Gastrocnemius medialis (tissue), 4 donors: ENCODE results near the gene BICD1.

Source experiments
- POLR2A ChIP-seq, 2 donors: fragments of 450-650 bp; IDR thresholded peaks; one replicate each; pipeline ENCODE4 v1.6.1; 2017; ENCODE audit warnings: antibody characterized with exemption in 2 of 2, mild to moderate bottlenecking in 2 of 2, moderate library complexity in 2 of 2
- TF ChIP-seq, protein P1 (sequence below), 5 experiments: fragments of 450-650 bp in 3 of 5; fragments of 200-600 bp in 2 of 5; sonication (generic) in 2 of 5; IDR thresholded peaks in 4 of 5; conservative IDR thresholded peaks in 1 of 5; 1 replicate in 4 of 5; 2 replicates in 1 of 5; pipeline ENCODE4 v1.5.1; 2016 to 2019; ENCODE audit warnings: antibody characterized with exemption in 5 of 5, mild to moderate bottlenecking in 3 of 5, moderate library complexity in 3 of 5

DNA sequence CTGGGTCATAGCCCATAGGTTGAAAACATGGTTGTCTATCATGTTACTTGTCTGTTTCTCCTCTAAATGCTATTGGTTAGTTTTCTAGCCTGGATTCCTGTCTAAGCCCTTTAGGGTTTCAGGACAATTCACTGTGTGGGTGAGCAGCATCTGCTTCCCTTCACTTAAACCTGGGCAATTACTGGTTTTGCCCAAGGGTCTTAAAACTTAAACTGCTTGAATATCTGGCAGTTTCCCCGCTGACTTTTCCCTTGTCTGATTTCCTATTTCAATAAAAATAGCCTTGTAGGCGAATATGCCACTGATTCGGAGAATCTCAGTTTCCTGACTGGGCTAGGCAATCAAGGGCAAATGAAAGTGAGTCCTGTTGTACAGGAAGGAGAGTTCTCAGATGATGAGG is 154.0 kb downstream of the BICD1 start:
- TF ChIP-seq, protein P1, sequence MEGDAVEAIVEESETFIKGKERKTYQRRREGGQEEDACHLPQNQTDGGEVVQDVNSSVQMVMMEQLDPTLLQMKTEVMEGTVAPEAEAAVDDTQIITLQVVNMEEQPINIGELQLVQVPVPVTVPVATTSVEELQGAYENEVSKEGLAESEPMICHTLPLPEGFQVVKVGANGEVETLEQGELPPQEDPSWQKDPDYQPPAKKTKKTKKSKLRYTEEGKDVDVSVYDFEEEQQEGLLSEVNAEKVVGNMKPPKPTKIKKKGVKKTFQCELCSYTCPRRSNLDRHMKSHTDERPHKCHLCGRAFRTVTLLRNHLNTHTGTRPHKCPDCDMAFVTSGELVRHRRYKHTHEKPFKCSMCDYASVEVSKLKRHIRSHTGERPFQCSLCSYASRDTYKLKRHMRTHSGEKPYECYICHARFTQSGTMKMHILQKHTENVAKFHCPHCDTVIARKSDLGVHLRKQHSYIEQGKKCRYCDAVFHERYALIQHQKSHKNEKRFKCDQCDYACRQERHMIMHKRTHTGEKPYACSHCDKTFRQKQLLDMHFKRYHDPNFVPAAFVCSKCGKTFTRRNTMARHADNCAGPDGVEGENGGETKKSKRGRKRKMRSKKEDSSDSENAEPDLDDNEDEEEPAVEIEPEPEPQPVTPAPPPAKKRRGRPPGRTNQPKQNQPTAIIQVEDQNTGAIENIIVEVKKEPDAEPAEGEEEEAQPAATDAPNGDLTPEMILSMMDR (IDR thresholded peaks at IDR 0.05 in 4 of 5, conservative IDR thresholded peaks at IDR 0.05 in 1 of 5): no peak
- TF ChIP-seq POLR2A (IDR thresholded peaks at IDR 0.05): no peak
